Measurements from ENCODE around the gene PANK2. TPM values are rescaled to one million over a fixed set of nuclear protein-coding genes. Genes with fewer than 3 reads are reported as not detected.
A peak's percentile ranks its signal among the peaks of the same experiment; 100 is the strongest.

PANK2 gene
- total and polyA plus RNA-seq, 2 of the 8 experiments (the other 6 are each of a cell fraction or from before 2014, with no cell fraction given) = 17.1 to 57.5 TPM

DNA sequence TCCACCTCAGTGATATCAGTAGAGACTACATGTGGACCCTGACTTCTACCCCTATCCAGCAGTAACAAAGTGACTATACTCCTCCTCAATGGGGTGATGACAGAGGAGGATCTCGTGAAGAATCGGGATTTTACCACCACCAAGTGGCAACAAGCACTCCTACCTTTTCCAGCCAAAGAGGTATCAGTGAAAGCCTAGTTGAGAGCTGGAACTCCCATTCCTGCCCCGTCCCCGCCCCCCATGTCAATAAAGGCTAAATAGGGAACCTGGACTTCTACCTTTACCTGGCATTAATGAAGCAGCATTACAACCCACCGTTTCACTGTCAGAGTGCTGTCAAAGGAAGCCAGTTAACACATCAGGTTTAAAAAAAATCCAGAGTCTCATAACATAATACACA is 80.8 kb downstream of the PANK2 start:
- POLR2A ChIA-PET (ENCODE audit: partially characterized antibody) = interaction anchor here (1.0 to 1.6 kb wide), 2 partner anchors 41 to 42 kb away, joined by 3 read pairs; no protein-coding TSS in a partner anchor
- H3K4me3 ChIP-seq (ENCODE audit: extremely low read depth in 1 of 4, insufficient read depth in 2 of 4, low read depth in 3 of 4, low read length in 4 of 4) = no peak overlapping the region
- DNase-seq (ENCODE audit: low read depth in 1 of 2, low spot score in 2 of 2) (no peak), FAIRE-seq (no peak)
- no peak overlapping the region for H2BK5ac ChIP-seq (ENCODE audit: low read depth, low read length)
- H3K4me2 ChIP-seq (ENCODE audit: insufficient read depth in 1 of 2, low read depth in 2 of 2, low read length in 2 of 2) = no peak overlapping the region
- H3K4ac ChIP-seq (replicated peaks; ENCODE audit: insufficient read length, low read depth, low read length) = no peak overlapping the region
- no peak overlapping the region for H4K91ac ChIP-seq (replicated peaks; ENCODE audit: insufficient read length, low read length)
- H3K27ac ChIP-seq (ENCODE audit: low read depth, low read length) = no peak overlapping the region
- H4K5ac ChIP-seq (ENCODE audit: insufficient read length, low read depth, low read length) = no peak overlapping the region
- no peak overlapping the region for H2BK15ac ChIP-seq (ENCODE audit: low read length)
- no peak overlapping the region for H3K23ac ChIP-seq (ENCODE audit: insufficient read length)
- H2BK20ac ChIP-seq (ENCODE audit: low read length) = no peak overlapping the region
- H3K14ac ChIP-seq (ENCODE audit: insufficient read length) = no peak overlapping the region
- 83% methylated on average over 5 of the region's 5 CpGs; no CpG with 5 or more reads in 1 of the 2 experiments for WGBS, 2 experiments (ENCODE audit: extremely low coverage in 1 of 2, insufficient coverage in 1 of 2, insufficient read length in 1 of 2, insufficient replicate concordance in 2 of 2, low coverage in 1 of 2, low lambda C conversion rate in 2 of 2, missing lambda C conversion rate in 1 of 2)
- no peaks in the 10 kb centered on the region; the same call in none of the 2 replicates for H3K79me1 ChIP-seq (ENCODE audit: low read depth, low read length)
- H3K9me3 ChIP-seq (ENCODE audit: insufficient read depth in 2 of 2, low read depth in 1 of 2, low read length in 1 of 2) = no peaks in the 10 kb centered on the region
- H3K36me3 ChIP-seq (ENCODE audit: control insufficient read depth in 2 of 4, insufficient read depth in 4 of 4, low read length in 3 of 4) = no peaks in the 10 kb centered on the region
- no peaks in the 10 kb centered on the region for H3K27me3 ChIP-seq (replicated peaks in 1 of 4; ENCODE audit: control insufficient read depth in 3 of 4, extremely low read depth in 1 of 4, insufficient read depth in 3 of 4, low read length in 3 of 4)
- H2BK120ac ChIP-seq (replicated peaks; ENCODE audit: low read depth, low read length) = no peak overlapping the region
- H2AK5ac ChIP-seq (ENCODE audit: low read depth, low read length) = no peak overlapping the region
- H3K79me2 ChIP-seq (ENCODE audit: control insufficient read depth in 1 of 2, insufficient read depth in 2 of 2, low read length in 2 of 2) = peaks cover 0 to 5% of the 10 kb centered on the region in 2 experiments; a peak in 1 of 4 replicates
- H3K23me2 ChIP-seq (ENCODE audit: low read depth, low read length) = 0 out of 2 replicates have a peak, but pooled peaks cover 1% of the 10 kb centered on the region
- TF ChIP-seq, protein P1, sequence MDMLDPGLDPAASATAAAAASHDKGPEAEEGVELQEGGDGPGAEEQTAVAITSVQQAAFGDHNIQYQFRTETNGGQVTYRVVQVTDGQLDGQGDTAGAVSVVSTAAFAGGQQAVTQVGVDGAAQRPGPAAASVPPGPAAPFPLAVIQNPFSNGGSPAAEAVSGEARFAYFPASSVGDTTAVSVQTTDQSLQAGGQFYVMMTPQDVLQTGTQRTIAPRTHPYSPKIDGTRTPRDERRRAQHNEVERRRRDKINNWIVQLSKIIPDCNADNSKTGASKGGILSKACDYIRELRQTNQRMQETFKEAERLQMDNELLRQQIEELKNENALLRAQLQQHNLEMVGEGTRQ (IDR thresholded peaks at IDR 0.05; ENCODE audit: low read length) = no peak
- peak; percentile 40 to 48 for TF ChIP-seq RAD21 (IDR thresholded peaks at IDR 0.05 in 1 of 2, conservative IDR thresholded peaks at IDR 0.05 in 1 of 2; ENCODE audit: low read depth in 2 of 2, low read length in 2 of 2)
- TF ChIP-seq, protein P2, sequence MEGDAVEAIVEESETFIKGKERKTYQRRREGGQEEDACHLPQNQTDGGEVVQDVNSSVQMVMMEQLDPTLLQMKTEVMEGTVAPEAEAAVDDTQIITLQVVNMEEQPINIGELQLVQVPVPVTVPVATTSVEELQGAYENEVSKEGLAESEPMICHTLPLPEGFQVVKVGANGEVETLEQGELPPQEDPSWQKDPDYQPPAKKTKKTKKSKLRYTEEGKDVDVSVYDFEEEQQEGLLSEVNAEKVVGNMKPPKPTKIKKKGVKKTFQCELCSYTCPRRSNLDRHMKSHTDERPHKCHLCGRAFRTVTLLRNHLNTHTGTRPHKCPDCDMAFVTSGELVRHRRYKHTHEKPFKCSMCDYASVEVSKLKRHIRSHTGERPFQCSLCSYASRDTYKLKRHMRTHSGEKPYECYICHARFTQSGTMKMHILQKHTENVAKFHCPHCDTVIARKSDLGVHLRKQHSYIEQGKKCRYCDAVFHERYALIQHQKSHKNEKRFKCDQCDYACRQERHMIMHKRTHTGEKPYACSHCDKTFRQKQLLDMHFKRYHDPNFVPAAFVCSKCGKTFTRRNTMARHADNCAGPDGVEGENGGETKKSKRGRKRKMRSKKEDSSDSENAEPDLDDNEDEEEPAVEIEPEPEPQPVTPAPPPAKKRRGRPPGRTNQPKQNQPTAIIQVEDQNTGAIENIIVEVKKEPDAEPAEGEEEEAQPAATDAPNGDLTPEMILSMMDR (IDR thresholded peaks at IDR 0.05; ENCODE audit: control extremely low read depth in 1 of 3, insufficient read depth in 1 of 3, low read depth in 1 of 3, low read length in 3 of 3) = peak; percentile 8 to 21 (median 10); a peak in 2 of 4 replicates
- H3K9ac ChIP-seq (replicated peaks in 1 of 4; ENCODE audit: extremely low read depth in 1 of 4, low read depth in 3 of 4, low read length in 3 of 4) = no peak overlapping the region
- H3K4me1 ChIP-seq (replicated peaks in 1 of 4; ENCODE audit: control insufficient read depth in 3 of 4, insufficient read depth in 4 of 4, low read length in 3 of 4) = 0 out of 7 replicates have a peak, but pooled peaks cover 0 to 2% (median 0%) of the 10 kb centered on the region in 4 experiments
- no peak overlapping the region for H3K18ac ChIP-seq (ENCODE audit: extremely low read depth, low read length)
- H2AFZ ChIP-seq (ENCODE audit: low read length) = no peak overlapping the region
- H4K8ac ChIP-seq (ENCODE audit: extremely low read depth, insufficient read depth, low read length) = no peak overlapping the region
- no peak overlapping the region for H2BK12ac ChIP-seq (ENCODE audit: low read depth, low read length)
- CTCF ChIA-PET (ENCODE audit: partially characterized antibody) = interaction anchor here (0.8 to 1.6 kb wide), 7 partner anchors 10 to 102 kb away, joined by 3 to 4 read pairs (median 3); no protein-coding TSS in a partner anchor
- H3K56ac ChIP-seq (replicated peaks; ENCODE audit: insufficient read length, low read depth, low read length) = no peak overlapping the region
- no peaks in the 10 kb centered on the region for H4K20me1 ChIP-seq (replicated peaks in 1 of 2; ENCODE audit: control insufficient read depth in 1 of 2, insufficient read depth in 2 of 2, low read length in 2 of 2)
